NCI-H69 (cell line): ENCODE measurements around the gene KREMEN2.

Experiments used
- DNase-seq: peaks from one replicate; lab custom pipeline; 2025; lab: John Stamatoyannopoulos, UW

KREMEN2 gene

DNA sequence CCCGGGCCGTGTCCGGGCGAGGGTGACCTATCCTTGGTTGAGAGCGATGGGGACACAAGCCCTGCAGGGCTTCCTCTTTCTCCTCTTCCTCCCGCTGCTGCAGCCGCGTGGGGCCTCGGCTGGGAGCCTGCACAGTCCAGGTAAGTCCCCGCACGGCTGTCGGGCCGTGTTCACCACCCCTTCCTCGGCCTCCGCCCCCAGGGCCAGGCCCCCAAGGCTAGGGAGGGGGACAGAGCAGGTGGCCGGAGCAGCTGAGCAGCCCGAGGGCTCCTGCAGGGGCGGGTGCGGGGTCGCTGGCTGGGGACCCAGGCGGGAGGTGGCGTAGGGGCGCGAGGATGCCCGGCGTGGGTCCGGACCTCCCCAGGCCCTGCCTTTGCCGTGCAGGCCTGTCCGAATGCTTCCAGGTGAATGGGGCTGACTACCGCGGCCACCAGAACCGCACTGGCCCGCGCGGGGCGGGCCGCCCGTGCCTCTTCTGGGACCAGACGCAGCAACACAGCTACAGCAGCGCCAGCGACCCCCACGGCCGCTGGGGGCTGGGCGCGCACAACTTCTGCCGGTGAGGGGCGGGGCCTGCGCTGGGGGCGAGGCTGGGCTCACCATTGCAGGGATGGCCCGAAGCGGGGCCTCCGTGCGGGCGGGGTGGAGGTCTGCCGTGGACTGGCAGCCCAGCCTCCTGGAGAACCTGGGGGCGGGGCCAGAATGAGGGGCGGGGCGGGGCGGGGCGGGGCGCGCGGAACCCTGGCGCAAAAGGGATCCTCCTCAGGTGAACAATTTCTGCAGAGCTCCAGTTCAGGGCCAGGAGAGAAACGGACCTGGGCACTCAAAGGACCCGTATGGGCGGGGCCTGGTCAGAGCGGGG, 631 bp downstream of the KREMEN2 start:
- DNase-seq = peak; percentile 94

DNA sequence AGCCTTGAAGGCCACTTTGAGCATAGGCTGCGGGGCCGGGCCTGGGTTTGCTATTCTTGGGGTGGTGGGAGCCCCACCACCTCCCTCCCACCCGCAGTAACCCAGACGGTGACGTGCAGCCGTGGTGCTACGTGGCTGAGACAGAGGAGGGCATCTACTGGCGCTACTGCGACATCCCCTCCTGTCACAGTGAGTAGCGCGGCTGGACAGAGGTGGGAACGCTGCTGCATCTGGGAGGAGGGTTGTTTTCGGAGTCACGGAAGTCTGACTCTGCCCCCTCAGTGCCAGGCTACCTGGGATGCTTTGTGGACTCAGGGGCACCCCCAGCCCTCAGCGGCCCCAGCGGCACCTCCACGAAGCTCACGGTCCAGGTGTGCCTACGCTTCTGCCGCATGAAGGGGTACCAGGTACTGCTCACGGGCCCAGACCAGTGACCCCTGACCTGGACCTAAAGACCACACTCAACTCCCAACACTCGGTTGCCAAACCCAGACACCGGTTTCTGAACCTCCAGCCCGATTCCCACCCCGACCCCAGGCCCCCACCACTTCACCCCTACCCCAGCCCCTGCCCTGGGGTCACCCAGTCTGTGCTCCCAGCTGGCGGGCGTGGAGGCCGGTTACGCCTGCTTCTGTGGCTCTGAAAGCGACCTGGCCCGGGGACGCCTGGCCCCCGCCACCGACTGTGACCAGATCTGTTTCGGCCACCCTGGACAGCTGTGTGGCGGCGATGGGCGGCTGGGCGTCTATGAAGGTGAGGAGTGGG, 2.1 kb downstream of the KREMEN2 start:
- DNase-seq = no peak

DNA sequence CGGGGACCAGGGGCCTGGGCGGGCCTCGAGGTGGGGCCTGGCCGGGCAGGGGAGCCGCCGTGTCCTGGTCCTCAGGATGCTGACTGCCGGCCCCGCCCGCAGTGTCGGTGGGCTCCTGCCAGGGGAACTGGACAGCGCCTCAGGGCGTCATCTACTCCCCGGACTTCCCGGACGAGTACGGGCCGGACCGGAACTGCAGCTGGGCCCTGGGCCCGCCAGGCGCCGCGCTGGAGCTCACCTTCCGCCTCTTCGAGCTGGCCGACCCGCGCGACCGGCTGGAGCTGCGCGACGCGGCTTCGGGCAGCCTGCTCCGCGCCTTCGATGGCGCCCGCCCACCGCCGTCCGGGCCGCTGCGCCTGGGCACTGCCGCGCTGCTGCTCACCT, 2.7 kb downstream of the KREMEN2 start:
- no peak for DNase-seq

DNA sequence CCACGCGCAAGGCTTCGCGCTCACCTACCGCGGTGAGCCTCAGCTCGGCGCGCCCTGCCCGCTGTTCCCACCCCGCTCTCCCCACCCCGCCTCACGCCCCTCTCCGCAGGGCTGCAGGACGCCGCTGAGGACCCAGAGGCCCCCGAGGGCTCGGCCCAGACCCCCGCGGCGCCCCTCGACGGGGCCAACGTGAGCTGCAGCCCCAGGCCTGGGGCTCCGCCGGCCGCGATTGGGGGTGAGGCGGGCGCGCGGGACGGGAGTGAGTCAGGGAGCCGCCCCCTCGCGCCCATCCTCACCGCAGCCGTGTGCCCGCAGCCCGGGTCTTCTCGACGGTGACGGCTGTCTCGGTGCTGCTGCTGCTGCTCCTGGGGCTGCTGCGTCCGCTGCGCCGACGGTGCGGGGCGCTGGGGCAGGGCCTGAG, 3.1 kb downstream of the KREMEN2 start:
- no peak for DNase-seq

DNA sequence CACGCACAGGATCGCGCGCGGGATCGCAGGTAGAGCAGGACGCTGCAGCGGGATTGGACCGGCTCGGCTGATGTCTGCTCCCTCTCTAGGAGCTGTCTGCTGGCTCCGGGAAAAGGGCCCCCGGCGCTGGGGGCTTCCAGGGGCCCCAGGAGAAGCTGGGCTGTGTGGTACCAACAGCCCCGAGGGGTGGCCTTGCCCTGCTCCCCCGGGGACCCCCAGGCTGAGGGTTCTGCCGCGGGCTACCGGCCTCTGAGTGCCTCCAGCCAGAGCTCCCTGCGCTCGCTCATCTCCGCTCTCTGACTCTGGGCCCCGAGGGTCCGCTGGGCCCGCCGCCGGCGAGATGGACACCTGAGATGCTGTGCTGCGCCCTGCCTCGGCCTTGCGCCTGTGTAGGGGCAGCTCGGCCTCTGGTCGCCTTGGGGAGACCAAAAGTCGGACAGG, 3.7 kb downstream of the KREMEN2 start:
- no peak for DNase-seq

DNA sequence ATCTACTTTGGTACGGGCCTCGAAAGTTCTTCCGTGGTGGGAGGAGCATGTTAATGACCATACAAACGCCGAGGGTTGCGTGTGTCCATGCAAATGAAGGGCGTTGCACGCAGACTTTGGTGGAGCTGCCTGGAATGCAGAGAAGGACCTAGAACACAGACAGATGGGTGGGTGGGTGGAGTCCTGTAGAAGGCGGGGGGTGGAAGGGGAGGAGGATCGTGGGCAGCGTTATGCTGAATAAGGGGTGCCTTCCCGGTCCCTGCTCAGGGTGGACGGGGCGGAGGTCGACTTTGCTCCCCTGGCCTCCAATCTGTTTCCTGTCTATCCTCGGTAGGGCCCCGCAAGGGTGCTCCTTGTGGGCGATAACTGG, 4.3 kb downstream of the KREMEN2 start:
- no peak for DNase-seq

DNA sequence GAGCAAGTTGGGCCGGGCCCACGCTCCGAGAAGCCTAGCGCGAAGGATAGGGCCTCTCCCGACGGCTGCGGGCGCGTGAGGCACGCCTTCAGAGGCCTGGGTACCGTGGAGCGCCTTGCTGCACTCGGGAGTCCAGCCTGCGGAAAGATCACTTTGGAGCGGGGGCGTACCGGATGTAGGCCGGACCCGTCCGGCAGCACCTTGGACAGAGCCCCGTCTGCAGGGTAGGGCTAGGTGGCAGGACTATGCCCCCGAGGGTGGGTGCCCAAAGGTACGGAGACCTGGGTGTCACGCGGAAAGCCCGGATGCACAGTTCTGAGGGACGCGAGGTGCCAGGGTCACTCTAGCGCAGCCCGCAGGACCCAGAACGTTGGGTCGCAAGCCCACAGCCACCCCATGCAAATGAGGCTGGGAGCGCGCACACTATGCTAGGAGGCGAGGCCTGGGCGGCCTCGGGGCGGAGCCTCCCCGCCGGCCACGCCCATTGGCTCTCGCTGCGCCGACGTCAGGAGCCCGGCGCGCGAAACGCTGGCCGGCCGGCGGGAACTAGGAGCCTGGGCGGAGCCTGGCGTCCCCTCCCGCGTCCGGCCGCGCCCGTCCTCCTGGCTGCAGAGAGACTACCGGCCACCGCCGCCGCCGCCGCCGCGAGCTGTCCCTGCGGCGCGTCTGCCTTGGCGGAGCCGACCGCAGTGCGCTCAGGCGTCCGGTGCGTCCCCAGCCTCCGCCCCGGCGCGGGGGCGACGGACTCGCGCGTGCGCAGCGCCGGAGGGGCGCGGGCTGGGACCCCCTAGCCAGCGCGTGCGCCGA, 4.9 kb downstream of the KREMEN2 start, which contains the start of gene PAQR4:
TSS of gene PAQR4 (plus strand) at position 611 of the 807 bp plus-strand sequence. CDS start 327 bp downstream, outside the sequence.
- peak; percentile 97 for DNase-seq

DNA sequence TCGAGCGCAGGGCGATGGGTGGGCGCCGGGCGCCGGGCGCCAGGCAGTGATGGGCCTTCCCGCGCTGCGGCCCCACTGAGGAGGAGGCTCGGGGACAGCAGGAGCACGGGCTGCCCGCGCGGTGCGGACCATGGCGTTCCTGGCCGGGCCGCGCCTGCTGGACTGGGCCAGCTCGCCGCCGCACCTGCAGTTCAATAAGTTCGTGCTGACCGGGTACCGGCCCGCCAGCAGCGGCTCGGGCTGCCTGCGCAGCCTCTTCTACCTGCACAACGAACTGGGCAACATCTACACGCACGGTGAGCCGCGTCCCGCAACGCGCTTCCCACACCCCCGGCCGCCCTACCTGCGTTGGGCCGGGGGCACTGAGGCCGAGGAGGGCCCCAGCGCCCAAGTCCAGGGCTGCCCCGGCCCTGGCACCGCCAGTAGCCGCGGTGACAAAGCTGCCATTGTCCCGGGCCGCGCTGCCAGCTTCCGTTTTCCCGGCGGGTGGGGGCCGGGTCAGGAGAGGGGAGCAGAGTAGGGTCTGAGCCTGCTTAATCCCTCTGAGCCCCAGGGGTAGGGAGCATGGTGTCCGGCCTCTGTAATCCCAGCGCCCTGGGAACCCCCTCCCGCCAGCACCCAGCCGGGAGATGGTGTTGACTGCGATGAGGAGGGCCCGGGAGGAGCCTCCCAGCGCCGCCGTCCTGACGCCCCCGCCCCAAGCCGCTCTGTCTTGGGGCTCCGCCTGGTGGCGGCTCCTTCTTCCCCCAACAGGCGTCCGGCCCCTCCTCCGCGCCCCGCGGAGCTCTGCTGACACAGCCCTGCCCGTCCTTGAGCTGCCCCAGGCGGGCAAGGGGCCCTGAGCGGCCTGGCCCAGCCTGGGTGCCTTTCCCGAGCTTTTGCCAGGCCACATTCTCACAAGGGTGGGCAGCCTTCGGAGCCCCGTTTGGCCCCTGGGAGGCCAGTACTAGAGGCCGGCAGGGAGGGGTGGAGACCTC, 5.8 kb downstream of the KREMEN2 start:
- peak; percentile 91 for DNase-seq

DNA sequence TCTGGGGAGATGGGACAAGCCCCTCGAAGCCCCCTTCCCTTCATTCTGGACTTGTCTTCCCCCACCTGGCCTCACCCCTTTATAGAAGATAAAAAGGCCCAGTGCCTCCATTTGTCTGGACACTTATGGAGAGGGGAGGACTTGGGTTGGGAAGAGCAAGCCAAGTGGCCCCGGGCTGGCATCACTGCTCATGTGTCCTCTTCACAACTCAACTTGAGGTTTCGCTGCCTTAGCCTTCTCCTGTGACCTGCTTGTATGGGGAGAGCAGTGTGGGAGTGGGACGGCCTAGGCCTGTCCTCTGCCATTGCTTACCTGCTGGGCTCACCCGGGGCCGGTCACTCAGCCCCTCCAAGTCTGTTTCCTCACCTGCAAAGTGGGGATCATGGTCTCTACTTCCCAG, 6.5 kb downstream of the KREMEN2 start:
- peak; percentile 47 for DNase-seq

DNA sequence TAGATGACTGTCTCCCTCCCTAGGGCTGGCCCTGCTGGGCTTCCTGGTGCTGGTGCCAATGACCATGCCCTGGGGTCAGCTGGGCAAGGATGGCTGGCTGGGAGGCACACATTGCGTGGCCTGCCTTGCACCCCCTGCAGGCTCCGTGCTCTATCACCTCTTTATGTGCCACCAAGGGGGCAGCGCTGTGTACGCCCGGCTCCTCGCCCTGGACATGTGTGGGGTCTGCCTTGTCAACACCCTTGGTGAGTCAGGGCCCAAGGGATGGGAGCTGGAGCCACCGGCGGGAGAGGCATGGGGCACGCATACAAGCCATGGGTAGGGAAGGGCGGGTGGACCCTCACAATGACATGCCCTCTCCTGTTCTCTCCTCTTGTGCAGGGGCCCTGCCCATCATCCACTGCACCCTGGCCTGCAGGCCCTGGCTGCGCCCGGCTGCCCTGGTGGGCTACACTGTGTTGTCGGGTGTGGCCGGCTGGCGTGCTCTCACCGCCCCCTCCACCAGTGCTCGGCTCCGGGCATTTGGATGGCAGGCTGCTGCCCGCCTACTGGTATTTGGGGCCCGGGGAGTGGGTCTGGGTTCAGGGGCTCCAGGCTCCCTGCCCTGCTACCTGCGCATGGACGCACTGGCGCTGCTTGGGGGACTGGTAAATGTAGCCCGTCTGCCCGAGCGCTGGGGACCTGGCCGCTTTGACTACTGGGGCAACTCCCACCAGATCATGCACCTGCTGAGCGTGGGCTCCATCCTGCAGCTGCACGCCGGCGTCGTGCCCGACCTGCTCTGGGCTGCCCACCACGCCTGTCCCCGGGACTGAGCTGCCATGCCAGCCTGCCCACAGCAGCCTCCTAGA, 7.3 kb downstream of the KREMEN2 start:
- DNase-seq = no peak

DNA sequence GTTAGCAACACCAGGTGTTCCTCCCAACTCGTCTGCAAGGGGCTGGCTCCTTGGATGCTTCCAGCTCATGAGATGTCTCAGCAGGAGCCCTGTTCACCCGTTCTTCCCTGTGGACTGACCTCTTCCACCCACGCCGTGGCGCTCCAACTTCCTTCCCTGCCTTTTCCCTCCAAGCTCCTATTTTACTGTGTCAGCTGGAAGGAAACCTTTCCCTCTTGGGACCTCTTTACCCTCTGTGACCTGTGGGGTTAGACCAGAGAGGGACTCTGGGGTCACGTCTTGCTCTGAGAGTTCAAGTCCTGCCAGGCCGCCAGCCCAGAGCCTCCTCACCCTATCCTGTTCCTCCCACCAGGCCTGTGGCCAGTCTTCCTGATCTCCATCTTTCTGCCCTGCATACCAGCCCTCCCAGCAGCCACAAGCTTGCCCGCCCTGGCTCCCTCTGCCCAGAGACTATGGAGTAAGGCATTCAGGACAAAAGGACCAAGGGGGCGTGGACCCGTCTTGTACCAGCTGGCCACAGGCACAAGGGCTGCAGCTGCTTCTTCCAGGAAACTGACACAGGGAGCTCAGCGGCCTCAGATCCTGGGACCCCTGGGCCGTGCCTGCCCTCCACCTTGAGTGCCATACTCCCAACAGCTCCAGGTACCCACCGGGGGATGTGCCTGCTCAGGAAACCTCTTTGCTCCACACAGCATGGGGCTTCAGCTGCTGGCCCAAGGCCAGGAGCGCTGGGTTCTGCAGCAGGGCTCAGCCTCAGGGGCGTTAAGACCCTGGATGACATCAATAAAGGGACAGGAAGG, 8.1 kb downstream of the KREMEN2 start:
- DNase-seq = peak; percentile 72

DNA sequence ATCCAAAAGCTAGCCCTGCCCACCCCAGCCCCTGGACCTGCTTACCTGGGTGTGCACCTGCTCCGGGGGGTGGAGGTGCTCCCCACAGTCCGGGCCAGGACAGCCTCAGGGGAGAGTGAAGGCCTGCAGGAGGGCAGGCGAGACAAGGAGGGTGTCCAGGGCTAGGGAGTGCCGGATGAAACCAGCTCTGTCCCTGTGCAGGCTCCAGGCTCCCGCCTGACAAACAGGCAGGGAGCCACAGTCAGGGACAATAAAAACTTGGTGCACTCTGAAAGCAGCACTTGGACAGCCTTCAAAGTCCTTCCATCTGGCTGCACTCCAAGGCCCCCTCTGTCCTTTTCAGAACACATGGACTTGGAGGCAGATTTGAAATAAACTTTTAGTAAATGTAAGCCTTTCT, 9.0 kb downstream of the KREMEN2 start:
- DNase-seq = peak; percentile 66

DNA sequence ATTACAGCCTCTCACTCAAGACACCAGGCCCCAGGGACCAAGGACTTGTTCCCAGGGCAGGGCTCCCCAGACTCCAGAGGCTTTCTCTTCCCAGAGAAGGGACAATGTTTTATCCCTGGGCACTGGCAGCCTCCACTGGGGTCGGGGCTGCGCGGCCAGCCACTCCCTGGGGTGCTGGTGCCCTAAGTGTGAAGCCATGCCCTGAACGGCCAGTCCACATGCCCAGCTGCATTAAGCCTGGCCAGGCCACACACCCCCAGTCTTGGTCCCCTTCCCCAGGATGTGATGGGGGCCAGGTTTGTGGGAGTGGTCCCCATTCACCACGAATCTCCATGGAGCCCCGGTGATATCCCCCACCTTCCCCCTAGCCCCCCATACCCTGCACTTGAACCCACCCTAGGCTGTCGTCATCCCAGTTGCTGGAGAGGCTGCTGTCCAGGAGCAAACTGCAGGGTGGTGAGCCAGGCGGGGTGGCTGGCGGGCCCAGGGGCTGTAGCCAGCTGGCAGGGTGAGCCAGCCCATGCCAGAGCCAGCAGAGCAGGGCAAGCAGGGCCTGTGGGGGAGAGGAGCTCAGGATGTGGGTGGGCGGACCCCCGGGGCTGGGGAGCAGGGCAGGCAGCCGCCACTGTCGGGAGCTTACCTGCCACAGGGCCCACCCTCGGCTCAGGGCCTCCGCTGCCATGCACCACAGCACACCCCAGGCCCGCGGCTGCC, 9.7 kb downstream of the KREMEN2 start:
- DNase-seq = no peak

DNA sequence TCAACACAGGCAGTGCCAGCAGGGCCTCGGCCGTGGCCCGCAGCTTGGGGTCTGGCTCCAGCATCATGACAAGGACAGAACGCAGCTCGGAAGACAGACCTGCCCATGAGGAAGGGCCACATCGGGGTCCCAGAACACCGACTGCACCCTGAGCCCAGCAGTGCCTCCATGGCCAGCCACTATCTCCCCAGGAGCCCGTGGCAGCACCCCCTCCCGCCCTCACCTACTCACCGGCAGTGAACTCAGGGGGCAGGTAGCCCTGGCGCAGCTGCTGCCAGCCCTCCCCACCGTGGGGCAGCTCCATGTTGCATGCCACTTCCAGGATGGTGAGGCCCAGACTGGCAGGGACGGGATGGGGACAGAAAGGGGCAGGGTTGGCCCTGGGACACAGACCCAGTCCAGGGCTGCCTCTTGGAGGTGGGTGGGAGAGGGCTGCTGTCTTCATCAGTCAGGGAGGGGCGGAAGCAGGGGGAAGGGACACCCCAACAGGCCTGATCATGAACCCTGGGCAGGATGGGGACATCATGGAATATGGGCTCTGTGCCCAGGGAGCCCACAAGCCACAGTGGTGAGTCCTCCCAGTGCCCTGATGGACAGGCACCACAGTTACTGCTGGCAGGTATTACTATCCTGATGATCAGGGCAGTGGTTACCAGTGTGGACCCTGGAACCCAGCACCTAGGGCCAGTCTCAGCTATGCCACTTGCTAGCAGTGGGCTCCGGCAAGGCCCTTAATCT, 10.4 kb downstream of the KREMEN2 start:
- no peak for DNase-seq

DNA sequence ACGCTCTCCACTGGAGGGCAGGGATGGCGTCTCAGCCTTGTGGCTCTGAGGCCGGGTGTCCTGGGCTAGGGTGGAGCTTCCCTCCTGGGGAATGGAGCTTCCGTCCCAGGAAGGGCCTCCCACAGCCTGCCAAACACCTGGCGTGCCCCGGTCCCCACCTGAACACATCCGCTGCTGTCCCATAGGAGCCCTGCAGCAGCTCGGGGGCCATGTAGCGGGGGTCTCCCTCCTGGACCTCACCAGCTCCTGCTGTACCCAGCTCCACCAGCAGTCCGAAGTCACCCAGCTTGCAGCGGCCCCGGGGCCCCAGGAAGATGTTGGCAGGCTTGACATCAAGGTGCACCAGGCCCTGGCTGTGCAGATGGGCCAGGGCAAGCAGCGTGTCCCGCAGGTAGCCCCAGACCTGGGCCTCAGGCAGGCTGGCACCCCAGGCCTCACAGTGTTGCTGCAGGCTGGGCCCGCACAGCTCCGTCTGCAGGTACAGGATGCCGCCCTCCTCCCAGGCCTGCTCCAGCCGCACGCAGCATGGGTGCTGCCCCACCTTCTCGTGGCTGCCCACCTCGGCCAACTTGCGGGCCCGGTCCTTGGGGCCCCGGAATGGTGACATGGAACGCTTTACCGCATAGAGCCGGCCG, 11.2 kb downstream of the KREMEN2 start:
- DNase-seq = no peak

DNA sequence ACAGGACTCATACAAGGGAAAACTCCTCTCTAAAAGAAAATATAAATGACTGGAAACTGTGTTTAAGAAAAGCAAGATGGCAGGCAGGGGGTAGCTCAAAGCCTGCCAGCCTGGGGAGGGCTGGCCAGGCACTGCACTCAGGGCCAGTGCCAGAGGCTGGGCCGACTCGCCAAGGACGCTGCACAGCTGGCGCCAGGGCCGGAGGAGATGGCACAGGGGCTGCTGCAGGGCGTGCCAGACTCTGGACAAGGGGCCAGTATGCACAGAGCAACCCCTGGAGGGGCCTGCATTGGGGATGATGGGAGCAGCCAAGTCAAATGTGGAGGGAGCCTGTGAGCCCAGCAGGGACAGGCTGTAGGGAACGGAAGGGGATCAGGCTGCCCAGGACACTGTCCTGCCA, 12.1 kb downstream of the KREMEN2 start:
- no peak for DNase-seq

DNA sequence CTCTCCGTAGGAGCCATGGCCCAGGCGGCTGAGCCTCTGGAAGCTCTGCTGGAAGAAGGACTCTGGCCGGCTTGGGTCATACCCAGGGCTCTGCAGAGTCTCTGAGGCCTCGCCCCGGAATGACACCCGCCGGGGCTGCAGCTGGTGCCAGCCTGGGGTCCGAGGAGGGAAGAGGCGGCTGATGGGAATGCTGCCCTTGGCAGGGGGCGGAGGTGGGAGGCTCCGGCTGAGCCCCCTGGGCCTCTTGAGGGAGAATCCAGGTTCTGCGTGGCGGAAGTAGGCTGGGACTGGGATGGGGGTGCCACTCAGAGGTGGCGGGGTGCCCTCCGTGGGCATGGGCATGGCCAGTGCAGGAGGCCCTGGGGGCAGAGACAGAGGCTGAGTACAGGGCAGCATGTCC, 12.6 kb downstream of the KREMEN2 start:
- no peak for DNase-seq
